Right ventricle myocardium inferior (tissue), 1 donor: ENCODE results near the gene MXRA7. TPM values are rescaled to one million over a fixed set of nuclear protein-coding genes. Genes with fewer than 3 reads are reported as not detected.
"Not testable (repeated sequence)": the region's sequence is repeated elsewhere in the genome, so short reads cannot be mapped to it uniquely, and the experiment has no call there.

Experiments
- ATAC-seq: fragments of 200-7000 bp; cut with Tn5 transposase; one replicate; pipeline ENCODE4 v1.9.1; 2020; ENCODE audit warnings: mild to moderate bottlenecking, moderate library complexity
- DNase-seq: peaks from one replicate; pipeline ENCODE4 v3.0.0; 2021; ENCODE audit errors: missing footprints
- intact Hi-C: fragments of 100-400 bp; cut with DNase I; formaldehyde crosslinking; loops from one replicate; pipeline ENCODE4 v1.11.0; 2022
- total RNA-seq: library from RNA; stranded (reverse); fragmentation: NEBNext Ultra II Directional; extraction: Animal tissue kit (Norgen Biotek cat#: 25700); gene quantifications from one replicate; pipeline ENCODE4 v1.2.1, GENCODE V29; 2021
- donor health status: DM: no; HTN: yes; CAD: no; lungs with severe emphysema.

MXRA7 gene
- total RNA-seq, 1 donor from 2014 or later, result 375 TPM

DNA sequence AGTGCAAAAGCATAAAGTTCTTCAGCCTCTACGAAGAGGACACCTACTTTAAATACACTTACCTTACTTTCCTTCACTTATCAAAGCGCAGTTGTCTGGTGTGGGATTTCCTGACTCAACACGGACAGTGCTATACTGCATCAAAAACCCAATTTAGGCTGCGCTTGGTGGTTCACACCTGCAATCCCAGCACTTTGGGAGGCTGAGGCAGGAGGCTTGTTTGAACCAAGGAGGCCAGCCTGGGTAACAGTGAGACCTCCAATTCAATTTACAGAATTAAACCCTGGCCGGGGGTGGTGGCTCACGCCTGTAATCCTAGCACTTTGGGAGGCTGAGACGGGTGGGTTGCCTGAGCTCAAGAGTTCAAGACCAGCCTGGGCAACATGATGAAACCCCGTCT is 11.5 kb upstream of the MXRA7 start:
- DNase-seq (no peak), ATAC-seq (no peak)
- intact Hi-C loops, result no loop called here

DNA sequence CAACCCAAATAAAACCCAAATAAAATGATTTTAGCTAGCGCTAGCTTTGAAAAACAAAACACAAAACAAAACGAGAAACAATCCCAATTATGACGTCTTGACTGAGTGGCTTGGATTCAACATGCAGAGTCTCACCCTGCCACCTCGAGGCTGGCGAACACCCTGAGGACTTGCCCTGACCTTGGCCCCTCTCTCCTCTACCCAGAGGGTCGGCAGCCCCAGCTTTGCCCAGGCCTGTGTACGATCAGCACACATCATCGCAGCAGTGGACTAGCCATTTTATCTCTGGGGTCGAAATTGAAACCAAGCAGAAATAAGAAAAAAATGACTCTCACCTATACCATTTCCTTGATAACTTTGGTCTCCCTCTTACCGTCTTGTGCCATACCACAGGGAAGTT is 10.7 kb upstream of the MXRA7 start:
- intact Hi-C loops, result no loop called here
- no peak for DNase-seq
- no peak for ATAC-seq

DNA sequence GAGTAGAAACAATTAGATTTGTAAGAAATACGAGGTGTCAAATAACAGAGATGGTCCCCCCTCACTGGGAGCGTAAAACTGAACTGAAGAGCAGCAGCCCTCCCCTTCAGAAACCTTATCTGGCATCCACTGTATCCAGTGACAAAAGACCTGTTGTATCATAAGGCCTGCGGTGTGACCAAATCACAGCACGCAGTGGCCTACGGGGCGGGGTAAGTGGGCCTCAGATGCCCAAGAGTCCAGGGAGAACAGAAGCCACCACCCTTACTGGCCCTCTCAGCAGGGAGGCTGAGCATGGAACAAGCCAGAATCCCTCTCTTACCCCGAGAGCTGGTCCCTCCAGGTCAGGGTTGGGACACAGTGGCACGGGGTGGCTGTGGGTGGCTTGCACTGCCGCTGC is 10.2 kb upstream of the MXRA7 start:
- intact Hi-C loops, result no loop called here
- peak; percentile 2 for ATAC-seq
- DNase-seq, result no peak

DNA sequence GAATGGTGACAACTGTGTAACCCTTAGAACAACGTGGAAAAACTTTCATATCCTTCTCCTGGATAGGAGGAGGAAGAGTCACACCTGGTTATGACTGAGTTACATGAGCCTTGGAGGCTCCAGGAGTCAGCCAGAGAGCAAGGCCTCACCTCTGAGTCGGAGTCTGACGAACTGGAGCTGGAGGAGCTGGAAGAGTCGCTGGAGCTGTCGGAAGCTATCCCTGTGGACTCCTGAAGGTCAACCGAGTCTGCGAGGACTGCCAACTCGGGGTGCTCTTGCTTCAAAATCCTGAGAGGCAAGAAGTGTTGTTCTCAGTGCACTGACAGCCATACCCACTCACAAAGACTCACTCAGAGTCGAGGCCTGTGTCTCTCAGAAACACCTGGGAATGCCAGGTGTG is 9.4 kb upstream of the MXRA7 start:
- ATAC-seq (no peak), DNase-seq (no peak)
- intact Hi-C loops, result no loop called here

DNA sequence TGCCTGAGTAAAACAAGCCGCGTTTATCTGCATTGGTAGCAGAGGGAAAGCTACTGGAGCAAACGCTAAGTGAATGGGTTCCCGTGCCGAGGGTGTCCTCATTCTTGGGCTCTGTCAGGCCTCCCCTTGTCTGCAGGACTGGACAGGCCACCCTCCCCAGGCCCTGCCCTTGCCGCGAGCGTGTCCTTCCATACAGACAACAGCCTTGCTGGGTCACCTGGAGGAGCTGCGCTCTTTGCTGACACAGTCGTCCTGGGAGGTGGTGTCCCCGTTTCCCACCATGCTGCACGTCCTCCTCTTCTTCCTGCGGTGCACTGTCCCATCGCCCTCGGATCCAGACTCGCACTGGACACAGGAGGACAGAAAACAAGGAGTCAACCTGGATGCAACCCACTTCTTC is 7.8 kb upstream of the MXRA7 start:
- intact Hi-C loops, result no loop called here
- ATAC-seq (no peak), DNase-seq (no peak)

DNA sequence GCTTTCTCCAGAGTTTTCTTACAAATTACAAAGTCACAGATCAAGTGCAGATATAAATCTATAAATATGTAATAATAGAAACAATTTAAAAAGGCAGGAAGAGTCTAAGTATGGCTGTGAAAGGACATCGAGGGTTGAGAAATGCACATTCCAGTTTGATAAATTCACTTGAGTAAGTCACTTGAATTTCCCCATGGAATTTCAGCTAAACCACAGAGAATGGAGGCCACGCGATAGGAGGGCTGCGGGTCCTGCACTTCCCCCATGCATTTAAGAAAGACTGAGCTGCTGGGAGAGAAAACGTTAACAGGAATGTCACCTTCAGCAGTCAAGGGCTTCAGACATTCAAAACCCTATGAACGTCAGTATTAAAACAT is 6.1 kb upstream of the MXRA7 start:
- DNase-seq (no peak), ATAC-seq (no peak)
- intact Hi-C loops, result no loop called here

DNA sequence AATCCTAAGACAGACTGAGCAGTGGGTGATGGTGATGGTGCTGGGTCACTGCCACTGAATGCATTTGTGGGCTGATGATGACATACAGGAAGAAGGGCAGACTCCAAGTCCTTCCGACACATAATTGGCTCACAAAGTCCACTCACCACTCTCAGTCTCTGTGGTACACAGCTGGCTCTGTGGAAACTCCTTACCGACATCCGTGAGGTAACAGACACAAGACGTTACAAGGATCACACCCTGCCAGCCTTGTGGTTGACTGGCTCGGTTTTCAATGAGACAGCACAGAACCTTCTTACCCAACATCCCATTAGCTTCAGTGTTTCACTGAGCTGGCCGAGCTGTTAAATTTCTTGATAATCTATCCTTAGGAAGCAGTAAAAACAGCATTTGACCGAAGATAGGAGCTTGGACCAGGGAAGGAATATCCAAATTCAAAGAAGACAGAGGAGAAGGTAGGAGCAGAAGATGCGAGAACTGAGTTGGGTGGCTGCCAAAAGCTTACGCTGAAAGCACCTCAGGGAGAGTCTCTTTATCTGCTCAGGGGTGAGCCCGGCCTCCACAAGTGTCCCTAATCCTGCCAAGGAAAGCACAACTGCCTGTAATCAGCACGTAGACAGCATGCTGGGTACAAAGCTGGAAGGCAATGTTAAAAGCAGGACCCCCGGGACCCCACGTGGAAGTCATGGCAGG is 5.5 kb upstream of the MXRA7 start:
- intact Hi-C loops, result no loop called here
- DNase-seq (no peak), ATAC-seq (peak; percentile 70)

DNA sequence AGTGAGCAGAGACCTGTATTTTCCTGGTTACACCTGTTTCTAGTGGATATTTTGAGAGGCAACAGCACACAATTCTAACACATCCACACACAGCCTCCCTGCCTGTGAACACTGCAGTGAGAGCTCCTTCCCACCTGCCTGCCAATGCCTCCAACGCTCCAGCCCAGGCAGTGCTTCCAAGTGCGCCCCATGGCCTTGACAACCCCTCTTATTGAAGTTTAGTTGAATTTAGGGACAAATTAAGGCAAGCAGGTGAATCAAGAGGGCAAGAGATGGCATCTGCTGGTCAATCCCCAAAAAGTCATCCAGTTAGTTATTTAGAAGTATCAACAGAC is 4.7 kb upstream of the MXRA7 start:
- intact Hi-C loops, result loop anchor here (2.0 kb wide), 2 partner anchors 27 to 35 kb away; no protein-coding TSS in a partner anchor
- ATAC-seq, result peak; percentile 2
- no peak for DNase-seq

DNA sequence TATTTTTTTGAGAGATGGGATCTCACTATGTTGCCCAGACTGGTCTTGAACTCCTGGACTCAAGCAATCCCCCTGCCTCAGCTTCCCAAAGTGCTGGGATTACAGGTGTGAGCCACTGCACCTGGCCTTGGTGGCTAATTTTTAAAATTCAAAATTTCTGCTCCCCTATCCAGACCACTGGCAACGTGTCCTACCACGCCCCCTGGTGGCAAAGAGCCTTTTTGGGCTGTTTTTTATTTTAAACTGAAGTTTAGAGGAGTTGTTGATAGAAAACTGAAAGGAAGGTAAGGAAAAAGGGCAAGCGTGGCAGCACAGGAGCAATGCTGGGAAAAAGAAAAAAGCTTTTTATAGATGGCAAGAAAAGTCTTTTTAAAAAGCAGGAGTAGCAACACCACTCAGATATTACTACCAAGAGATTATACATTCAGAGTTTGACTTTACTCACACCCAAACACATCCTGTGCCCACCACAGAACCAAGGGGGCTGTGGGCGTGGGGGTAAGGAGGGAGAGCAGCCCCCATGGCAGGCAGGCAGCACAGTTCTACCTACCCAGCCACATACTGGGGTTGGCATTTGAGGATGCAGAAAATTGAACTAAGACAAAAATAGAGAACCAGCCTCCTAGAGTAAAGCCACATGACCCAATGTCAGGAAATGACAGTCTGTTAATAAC is 4.2 kb upstream of the MXRA7 start:
- DNase-seq, result peak; percentile 83
- intact Hi-C loops, result loop anchor here (2.0 to 5.0 kb wide), 4 partner anchors 26 to 158 kb away; no protein-coding TSS in a partner anchor
- peak; percentile 5 for ATAC-seq

DNA sequence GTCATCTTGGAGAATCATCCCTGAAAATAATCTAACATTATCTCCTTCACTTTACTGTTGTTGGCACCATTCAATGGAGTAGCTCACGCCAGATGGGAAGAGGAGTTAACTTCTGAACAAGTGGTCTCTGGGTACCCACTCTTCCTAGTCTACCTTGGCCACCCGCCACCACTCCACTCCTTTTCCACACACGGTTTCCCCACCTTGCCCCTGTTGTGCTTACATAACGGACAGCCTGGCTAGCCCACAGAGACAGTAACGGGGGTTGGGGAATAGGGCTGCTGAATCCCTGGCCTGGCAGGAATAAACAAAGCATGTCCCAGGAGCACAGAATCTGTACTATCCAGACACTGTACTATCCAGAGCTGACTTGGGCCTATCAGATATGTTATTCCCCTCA is 3.6 kb upstream of the MXRA7 start:
- intact Hi-C loops, result loop anchor here (2.0 to 5.0 kb wide), 4 partner anchors 26 to 157 kb away; no protein-coding TSS in a partner anchor
- DNase-seq (no peak), ATAC-seq (no peak)

DNA sequence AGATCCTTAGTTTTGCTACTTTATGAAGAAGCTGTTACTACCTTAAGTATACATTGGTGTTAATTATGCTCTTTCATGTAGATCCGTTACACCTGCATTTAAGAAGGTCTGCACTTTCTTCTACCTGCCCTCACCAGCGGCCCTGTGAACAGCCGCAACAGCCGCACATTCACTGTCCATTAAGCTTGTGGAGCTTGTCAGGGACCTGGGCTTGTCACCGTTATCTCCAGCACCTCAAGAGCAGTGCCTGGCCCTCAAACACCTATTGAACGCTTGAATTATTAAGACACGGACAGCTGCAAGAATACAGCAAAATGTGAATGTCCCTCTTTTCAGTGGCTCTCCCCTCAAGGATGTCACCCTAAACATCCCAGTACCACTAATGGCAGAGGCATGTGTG is 3.0 kb upstream of the MXRA7 start:
- intact Hi-C loops, result loop anchor here (2.0 to 5.0 kb wide), 4 partner anchors 25 to 156 kb away; no protein-coding TSS in a partner anchor
- no peak for ATAC-seq
- no peak for DNase-seq

DNA sequence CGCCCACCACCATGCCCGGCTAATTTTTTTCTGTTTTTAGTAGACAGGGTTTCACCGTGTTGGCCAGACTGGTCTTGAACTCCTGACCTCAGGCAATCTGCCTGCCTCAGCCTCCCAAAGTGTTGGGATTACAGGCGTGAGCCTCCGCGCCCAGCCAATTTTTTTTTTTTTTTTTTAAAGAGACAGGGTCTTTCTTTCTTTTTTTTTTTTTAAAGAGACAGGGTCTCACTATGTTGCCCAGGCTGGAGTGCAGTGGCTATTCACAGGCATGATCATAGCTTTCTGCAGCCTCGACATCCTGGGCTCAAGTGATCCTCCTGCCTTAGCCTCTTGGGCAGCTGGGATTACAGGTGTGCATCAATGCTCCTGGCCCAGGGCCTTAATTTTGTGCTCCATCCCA is 1.6 kb upstream of the MXRA7 start:
- intact Hi-C loops, result loop anchor here (5.0 kb wide), 2 partner anchors 40 to 155 kb away; no protein-coding TSS in a partner anchor
- not testable (repeated sequence) for ATAC-seq, DNase-seq

DNA sequence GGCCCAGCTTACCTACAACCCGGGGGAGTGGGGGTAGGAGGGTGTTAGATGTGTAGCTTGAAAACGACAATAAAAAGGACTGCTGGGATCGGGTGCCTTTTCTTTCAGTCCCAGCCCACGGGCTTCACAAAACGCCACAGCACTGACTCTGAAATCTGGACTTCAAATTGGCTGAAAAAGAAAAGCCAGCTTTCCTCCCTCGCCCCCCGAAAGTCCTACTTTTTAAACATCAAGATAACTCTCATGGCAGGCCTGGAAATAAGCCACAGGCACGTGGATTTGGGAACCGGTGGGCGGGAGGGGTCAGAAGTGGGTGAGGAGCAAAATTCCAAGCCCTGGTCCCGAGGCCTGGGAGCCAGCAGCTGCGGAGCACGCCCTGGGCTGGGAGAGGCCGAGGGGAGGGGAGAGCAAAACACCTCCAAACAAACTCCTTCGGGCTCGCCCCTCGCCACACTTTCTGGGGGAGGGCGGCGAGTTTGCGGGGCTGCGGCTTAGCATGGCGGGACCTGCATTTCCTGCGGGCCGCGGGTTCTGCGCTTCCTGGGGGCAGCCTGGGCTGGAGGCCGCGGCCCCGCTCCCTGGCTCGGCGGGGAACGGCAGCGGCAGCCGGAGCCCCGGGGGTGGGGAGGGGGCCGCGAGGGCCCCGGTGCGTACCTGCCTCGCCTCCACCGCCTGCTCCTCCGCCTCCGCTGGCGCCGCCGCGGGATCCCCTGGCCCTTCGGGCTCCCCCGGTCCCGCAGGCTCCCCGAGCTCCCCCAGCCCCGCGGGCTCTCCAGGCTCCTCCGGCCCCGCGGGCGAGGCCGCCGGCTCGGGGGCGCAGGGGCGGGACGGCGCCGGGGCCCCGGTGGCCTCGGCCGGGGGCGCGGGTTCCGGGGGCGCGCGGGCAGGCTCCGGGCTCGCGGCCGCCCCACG is 558 bp downstream of the MXRA7 start:
- intact Hi-C loops, result loop anchor here (1.0 to 5.0 kb wide), 3 partner anchors 11 to 153 kb away; no protein-coding TSS in a partner anchor
- DNase-seq, ATAC-seq: not testable (repeated sequence)

DNA sequence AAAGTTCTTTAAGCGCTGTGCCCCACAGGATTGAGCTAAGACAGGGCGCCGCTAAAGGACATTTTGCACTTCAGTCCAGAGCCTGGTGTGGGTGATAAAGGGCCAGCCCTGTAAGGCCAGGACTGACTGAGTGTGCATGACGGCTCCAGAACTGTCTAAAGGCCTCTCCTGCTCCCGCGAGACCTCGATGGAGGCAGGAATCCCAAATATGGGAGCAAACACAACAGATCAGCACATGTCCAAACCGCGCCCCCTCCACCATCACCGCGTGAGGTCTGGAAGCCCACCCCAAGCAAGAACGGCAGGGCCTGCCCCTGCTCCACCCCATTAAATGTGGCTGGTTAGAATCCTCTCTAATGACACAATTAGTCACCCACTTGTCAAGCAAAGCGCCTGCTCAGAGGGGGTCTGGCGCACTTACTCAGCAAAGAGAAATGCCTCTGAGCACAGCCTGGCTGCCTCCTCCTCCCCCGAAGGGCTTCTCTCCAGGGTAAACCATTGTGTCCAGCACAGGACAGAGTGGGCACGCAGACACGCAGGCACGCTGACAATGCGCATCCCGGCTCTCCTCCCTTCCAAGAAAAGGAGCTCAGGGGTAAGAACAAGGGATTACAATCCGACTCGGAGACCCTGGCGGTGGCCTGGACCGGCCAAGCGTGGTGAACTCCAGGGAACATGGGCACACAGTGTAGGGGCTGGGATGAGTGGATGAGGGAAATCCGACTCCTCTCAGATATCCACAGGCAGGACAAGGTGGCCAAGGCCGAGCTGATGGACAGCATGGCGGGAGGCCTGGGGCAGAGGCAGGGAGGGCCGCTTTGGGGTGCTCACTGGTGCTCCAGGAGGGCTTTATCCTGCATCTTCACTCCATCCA is 1.5 kb downstream of the MXRA7 start:
- ATAC-seq, result peak; percentile 87
- intact Hi-C loops, result no loop called here

DNA sequence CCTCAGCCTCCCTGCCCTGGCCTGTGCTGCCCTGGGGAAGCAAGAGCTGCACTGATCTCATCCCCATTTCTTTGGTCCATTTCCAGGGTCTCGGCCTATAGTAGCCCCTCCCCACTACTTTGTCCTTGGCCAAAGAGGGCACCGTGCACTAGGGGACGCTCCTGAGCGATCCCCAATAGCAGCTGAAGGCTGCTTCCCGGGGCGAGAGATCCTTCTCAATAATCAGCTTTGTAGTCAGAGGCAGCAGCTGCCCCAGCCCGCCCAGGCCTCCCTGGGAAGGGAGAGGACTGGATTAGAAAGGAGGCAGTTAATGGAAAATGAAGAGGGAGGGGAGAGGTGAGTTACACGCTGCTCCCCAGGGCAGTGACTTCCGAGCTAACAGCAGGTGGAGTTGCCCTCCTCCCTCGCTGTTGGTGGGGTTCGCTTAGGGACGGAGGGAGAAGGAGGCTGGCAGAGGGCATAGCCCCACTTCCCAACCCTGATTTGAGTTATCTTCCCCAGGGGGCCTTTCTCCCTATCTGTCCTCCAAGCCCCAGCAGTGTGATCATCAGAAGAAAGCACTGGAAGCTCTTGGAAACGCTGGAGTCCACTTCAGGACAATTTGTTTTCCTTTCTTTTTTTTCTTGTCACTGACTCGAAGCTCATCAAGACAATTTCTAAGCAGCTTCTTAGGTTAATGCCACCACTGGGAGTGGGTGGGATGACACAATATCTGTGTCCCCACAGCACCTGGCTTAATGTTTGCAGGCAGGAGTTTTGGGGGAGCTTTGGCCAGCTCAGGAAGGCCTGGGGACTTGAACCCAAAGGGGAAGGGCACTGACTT is 2.6 kb downstream of the MXRA7 start:
- intact Hi-C loops, result no loop called here
- no peak for DNase-seq
- ATAC-seq, result peak; percentile 13

More for the DNA sequence above, 1.5 kb downstream of the MXRA7 start:
- DNase-seq, result peak; percentile 91

DNA sequence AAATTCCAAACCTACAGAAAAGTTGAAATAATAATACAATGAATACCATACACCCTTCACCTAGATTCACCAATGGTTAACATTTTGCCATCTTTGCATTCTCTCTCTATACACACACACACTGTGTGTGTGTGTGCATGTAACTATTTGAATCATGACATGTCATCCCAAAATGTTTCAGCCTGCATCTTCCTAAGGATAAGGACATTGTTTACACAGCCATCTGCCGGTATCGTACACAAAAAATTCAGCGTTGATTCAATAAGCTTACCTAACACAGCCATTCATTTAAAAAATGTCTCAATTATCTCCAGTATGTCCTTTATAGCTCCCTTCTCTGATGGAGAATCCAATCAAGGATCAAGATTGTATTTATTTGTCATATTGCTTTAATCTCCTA is 3.9 kb downstream of the MXRA7 start:
- ATAC-seq, result no peak
- intact Hi-C loops, result no loop called here

DNA sequence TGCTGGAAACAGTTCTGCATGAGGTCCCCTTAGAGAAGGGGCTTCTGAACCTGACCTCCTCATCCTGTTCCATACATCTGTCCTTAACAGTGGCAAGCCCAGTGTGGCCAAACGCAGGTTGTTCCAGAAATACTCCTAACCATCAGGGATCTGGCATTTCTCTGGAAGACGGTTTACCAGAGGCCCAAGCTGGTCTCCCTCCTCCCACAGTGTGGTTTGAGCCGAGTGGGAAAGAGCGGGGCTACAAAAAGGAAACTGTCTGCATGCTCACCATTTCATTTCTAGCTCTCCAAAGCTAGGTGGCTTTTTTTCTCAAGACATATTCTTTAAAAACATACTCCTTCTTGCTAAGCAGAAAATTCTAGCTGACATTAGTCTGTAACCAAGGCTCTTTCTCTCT is 6.0 kb downstream of the MXRA7 start:
- intact Hi-C loops, result no loop called here
- DNase-seq, result no peak
- no peak for ATAC-seq

More for the DNA sequence above, 3.9 kb downstream of the MXRA7 start:
- DNase-seq, result no peak
